AG10803 (cell line): ENCODE measurements around the gene TTF2.
"Not testable (repeated sequence)": the region's sequence is repeated elsewhere in the genome, so short reads cannot be mapped to it uniquely, and the experiment has no call there.

Source experiments
- DNase-seq: peaks from one replicate; pipeline ENCODE4 v3.0.0; 2010; ENCODE audit warnings: low read depth
- H3K4me3 ChIP-seq: 2 replicates; pipeline ENCODE4 v1.5.1; 2011; ENCODE audit warnings: mild to moderate bottlenecking, low read length, control low read depth
- TF ChIP-seq, protein P1 (sequence below): conservative IDR thresholded peaks from 2 replicates; pipeline ENCODE4 v1.5.1; 2011; ENCODE audit warnings: mild to moderate bottlenecking, low read length, control low read depth, inconsistent platforms

TTF2 gene

GRCh38 chr1:117150316-117150715 lies 90.2 kb downstream of the TTF2 start:
- H3K4me3 ChIP-seq: no peak overlapping the region
- TF ChIP-seq, protein P1, sequence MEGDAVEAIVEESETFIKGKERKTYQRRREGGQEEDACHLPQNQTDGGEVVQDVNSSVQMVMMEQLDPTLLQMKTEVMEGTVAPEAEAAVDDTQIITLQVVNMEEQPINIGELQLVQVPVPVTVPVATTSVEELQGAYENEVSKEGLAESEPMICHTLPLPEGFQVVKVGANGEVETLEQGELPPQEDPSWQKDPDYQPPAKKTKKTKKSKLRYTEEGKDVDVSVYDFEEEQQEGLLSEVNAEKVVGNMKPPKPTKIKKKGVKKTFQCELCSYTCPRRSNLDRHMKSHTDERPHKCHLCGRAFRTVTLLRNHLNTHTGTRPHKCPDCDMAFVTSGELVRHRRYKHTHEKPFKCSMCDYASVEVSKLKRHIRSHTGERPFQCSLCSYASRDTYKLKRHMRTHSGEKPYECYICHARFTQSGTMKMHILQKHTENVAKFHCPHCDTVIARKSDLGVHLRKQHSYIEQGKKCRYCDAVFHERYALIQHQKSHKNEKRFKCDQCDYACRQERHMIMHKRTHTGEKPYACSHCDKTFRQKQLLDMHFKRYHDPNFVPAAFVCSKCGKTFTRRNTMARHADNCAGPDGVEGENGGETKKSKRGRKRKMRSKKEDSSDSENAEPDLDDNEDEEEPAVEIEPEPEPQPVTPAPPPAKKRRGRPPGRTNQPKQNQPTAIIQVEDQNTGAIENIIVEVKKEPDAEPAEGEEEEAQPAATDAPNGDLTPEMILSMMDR: no peak
- peak; percentile 16 for DNase-seq

DNA sequence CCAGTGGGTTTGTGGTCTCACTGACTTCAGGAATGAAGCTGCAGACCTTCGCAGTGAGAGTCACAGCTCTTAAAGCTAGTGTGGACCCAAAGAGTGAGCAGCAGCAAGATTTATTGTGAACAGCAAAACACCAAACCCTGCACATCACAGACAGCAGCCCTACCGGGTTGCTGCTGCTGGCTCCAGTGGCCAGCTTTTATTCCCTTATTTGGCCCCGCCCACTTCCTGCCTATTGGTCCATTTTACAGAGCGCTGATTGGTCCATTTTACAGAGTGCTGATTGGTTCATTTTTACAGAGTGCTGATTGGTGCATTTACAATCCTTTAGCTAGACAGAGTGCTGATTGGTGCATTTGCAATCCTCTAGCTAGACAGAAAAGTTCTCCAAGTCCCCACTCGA lies 91.2 kb downstream of the TTF2 start:
- H3K4me3 ChIP-seq, DNase-seq: not testable (repeated sequence)
